GM11168 (cell line): ENCODE measurements around the gene MYOZ1.

Experiments used
- in situ Hi-C: fragments of 300-500 bp; cut with MboI; formaldehyde crosslinking; loops from one replicate; pipeline ENCODE4 v1.12.0; 2022; ENCODE audit warnings: low sequenced_read_pairs; ENCODE audit not compliant: unreplicated experiment

The MYOZ1 gene

DNA sequence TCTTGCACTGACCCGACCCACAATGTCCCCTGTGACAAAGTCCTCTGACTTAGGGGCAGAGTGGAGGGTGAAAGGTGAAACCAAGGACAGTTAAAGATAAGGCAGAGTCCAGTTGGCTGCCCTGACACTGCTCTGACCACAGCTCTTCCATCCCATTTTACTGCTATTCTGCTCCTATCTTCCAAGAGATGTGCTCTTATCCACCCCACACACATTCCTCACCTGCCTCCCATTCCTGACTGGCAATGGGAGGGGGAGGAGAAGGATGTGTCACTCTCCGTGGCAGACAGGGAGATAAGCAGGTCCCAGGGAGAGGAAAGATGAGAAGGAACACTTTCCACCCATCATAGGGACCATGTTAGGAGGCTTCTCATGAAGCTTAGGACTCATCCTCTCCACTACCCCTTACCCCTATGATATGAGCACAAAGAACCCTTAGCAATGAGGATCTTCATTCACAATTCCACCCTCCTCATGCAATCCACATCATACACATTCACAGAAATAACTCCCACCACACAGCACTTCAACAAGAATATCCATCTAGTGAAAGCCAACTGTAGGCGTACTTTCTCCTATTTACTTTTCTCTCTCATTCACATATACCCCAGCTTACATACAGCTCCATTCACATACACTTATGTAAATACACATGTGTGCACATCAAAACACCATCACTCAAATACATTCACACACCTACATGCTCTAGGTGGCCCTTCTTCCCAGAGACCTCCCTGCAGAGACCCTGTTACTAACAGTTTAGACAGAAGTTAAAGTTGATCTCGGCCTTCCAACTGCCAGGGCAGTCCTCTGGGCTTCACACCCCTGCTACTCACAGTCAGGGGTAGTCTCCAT, 7.9 kb upstream of the MYOZ1 start:
- in situ Hi-C loops, result loop anchor here (25.0 kb wide), 1 partner anchor 387 kb away; the partner anchor contains the start of gene MRPS16

DNA sequence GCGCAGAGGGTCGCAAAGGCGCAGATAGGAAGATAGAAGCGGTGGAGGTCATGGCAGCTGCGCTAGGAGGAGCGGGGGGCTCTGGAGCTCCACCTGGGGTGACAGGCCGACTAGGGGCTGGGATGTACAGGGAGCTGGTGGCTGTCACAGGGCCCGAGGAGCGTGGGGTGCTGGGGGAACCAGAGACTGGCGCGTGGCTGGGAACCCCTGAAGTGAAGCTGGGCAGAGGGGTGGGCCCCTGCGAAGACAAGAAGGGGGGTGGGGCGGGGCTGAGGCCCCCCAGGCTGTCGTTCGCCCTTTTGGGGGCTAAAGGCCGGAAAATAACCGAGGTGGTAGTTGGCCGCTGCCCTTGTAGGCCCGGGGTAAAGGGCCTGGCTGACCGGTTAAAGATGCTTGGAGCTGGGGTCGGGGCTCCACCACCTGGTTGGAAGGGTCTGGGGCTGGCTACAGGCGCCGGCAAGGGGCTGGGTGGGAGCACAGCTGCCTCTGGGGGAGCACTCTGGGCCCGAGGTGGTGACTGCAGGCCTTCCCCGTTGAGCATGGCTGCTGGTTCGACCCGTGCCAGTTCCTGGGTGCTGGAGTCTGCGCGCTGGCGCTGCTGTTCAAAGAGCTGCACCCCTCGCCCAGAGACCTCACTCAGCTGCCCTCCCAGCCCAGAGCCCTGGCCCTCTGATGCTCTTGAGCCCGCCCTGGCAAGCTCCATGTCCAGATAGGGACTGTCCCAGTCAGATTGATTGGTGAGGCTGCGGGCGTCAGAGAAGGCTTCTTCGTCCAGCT, 6.8 kb upstream of the MYOZ1 start:
- in situ Hi-C loops, result loop anchor here (25.0 kb wide), 1 partner anchor 386 kb away; the partner anchor contains the start of gene MRPS16

DNA sequence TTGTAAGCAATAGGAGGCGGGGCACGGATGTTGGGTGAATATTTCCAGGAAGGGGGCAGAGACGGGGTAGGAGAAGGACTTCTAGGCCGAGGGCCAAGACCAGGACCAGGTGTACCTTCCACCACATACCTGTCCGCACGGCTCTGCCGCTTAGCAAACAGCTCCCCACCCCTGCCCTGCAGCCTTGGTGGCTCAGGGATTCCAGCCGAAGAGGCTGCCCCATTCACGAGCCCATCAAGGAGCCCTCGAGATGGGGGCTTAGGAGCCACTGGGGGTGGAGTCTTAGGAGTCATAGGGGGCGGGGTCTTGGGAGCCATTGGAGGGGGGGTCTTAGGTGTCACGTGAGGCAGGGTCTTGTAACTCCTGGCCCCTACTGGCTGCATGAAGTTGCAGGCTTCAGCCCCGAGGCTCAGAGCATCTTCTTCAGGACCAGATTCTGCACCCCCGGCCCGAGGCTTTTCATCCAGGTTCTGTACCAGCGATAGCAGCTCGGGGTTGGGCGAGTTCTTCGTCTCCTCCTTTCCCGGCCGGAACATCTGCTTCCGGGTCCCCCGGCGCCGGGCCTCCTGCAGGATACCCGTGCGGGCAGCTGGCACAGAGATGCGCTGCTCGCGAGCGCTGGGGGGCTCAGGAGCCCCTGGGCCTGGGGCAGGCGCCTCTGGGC, 6.1 kb upstream of the MYOZ1 start:
- in situ Hi-C loops, result loop anchor here (25.0 kb wide), 1 partner anchor 385 kb away; the partner anchor contains the start of gene MRPS16

DNA sequence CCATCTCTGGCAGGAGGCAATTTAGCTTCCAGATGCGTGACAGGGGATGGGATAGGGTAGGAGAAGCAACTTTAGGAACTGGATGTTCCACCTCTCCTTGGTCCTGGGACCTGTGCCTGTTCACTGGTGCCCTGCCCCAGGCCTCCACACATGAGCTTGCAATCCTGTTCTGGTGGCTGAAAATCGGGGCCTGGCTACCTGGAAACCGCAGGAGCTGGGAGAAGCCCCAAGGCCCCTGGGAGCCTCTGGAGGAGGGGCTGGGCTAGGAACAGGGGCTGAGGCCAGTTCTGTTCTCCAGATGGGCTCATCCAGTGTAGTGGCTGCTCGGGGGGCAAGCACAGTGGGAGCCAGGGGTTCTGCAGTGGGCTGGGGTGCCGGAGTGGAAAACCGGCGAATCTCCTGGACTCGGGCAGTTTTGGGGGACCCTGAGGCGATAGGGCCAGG, 5.3 kb upstream of the MYOZ1 start:
- in situ Hi-C loops, result loop anchor here (25.0 kb wide), 1 partner anchor 384 kb away; the partner anchor contains the start of gene MRPS16

DNA sequence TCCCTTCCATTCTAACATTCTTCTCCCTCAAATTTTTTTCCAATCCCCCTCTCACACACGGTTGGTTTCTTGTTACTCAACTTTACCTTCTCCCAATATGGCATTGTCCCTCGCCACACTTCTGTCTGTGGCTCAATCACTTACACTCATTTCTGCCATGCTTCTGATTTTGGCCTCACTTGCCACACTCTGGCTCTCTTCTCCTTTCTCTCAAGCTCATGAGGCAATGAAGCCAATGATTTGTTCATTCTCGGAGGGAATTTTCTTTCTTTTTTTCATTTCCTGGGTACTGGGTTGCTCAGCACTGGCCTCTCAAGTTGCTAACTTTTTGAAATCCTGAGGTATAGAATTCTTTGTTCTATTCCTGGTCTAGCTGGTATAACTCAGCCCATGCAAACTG, 4.0 kb upstream of the MYOZ1 start:
- in situ Hi-C loops, result loop anchor here (25.0 kb wide), 1 partner anchor 383 kb away; the partner anchor contains the start of gene MRPS16

DNA sequence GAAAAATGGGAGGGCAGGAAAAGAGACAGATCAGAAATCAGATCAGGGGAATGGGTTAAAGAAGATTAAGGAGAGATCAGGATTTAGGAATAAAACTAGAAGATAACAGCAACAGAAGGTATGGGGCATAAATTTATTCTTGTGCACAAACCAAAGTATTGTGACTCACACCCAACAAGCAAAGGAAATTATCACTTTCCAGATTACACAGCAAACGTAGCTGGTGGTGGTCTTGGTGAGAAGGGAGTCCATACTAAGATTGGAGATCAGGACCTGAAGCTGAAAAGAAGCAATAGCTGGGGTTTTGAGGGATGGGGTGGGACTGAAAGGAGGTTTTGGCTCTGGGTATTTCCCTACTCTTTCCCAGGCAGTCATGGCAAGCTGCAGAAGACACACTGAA, 3.5 kb upstream of the MYOZ1 start:
- in situ Hi-C loops, result loop anchor here (5.0 to 25.0 kb wide), 2 partner anchors 112 to 382 kb away; partner anchors contain the start of gene MRPS16

DNA sequence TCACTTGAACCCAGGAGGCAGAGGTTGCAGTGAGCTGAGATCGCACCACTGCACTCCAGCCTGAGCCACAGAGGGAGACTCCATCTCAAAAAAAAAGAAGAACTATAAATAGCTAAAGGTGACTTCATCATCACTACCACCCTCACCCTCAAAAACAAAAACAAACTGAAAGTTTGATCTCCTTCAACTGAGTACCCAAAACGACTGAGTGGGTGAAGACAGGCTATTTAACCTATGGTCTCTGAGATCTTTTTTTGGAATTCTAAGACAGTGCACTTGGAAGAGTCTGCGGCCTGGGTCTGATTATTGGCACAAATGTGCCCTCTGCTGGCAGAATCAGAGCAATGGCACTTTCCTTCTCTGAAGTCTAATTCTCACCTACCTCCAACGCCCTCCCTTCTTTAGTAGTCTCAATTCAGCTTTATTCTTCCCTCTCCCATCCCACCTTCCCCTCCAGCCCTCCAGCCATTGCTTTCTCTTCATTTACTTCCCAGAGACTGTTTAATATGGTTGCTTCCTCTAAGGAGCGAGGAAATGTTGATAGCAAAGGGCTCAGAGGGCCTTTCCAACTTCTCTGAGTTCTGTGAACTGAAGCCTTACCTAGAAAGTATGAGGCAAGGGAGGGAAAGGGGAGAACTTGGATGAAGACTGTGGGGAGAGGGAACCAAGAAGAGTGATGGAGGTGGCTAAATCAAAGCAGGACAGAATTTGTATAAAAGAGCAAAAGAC, 2.9 kb upstream of the MYOZ1 start:
- in situ Hi-C loops, result loop anchor here (5.0 to 25.0 kb wide), 2 partner anchors 112 to 382 kb away; partner anchors contain the start of gene MRPS16

DNA sequence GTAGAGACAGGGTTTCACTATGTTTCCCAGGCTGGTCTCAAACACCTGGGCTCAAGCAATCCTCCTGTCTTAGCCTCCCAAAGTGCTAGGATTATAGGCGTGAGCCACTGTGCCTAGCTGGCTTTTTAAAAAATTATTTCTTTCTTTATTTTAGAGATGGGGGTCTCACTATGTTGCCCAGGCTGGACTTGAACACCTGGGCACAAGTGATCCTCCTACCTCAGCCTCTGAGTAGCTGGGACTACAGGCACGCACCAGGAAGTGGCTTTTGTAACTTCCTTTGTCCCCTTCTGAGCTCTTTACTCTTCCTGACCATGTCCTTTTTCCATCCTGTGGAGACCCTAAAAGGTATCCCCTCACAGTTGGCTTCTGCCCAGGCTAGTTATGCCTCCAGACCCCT, 2.1 kb upstream of the MYOZ1 start:
- in situ Hi-C loops, result loop anchor here (5.0 to 25.0 kb wide), 2 partner anchors 111 to 381 kb away; partner anchors contain the start of gene MRPS16

DNA sequence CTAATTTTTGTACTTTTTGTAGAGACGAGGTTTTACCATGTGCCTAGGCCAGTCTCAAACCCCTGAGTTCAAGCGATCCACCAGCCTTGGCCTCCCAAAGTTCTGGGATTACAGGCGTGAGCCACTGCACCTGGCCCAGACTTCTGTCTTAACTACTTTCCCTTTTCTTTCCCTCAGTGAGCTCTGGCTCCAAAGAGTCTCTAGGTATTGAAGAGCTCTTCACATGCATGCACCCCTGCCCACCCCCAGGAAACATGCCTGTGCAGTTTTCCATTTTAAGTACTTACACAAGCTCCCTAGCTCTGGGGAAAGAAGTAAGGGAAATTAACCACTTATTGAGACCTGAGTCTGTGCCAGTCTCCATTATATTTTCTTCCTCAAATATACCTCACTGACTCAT, 2.0 kb downstream of the MYOZ1 start:
- in situ Hi-C loops, result loop anchor here (25.0 kb wide), 1 partner anchor 377 kb away; the partner anchor contains the start of gene MRPS16

DNA sequence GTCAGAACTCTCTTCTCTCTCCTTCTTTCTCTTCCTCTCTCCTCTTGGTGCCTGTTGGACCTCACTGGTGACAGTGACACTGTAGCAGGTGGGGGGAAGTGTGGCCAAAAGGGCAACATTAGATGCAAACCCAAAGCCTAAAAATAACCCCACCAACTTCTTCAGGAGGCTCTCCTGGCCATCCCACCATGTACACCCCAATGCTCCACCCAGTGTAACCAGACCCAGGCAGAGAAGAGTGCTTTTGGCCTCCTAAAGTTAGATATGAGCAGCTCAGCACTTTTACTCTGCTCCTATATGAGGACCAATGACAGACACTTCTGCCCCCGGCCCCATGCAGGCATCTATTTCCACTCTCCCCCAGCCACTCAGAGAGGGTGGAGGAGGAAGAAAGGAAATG, 5.5 kb downstream of the MYOZ1 start:
- in situ Hi-C loops, result loop anchor here (25.0 kb wide), 1 partner anchor 373 kb away; the partner anchor contains the start of gene MRPS16

- in situ Hi-C loops, result loop anchor here (25.0 kb wide), 1 partner anchor 372 kb away; the partner anchor contains the start of gene MRPS16
Observed at GRCh38 chr10:73634421-73634820, 6.9 kb downstream of the MYOZ1 start.

- in situ Hi-C loops, result loop anchor here (25.0 kb wide), 1 partner anchor 367 kb away; the partner anchor contains the start of gene MRPS16
Observed at GRCh38 chr10:73629165-73629564, 12.1 kb downstream of the MYOZ1 start.

GRCh38 chr10:73628405-73628804, 12.9 kb downstream of the MYOZ1 start:
- in situ Hi-C loops, result loop anchor here (25.0 kb wide), 1 partner anchor 366 kb away; the partner anchor contains the start of gene MRPS16

DNA sequence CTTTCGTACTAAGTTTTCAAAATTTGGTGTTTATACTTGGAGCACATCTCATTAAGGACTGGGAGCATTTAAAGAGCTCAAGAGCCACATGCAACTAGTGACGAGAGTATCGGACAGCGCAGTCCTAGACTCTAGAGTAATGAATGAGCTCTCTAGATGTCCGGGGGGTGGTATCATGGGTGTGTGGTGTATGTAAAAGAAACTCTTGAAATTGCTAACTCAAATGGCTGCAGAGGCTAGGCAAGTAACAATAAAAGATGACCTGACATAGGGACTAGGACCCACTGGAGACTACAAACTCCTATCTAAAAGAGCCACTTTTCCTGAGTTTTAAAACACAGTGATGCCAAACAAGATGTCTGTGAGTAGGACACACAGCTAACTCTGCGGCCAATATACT, 14.0 kb downstream of the MYOZ1 start:
- in situ Hi-C loops, result loop anchor here (25.0 kb wide), 1 partner anchor 365 kb away; the partner anchor contains the start of gene MRPS16

- in situ Hi-C loops, result loop anchor here (25.0 kb wide), 1 partner anchor 364 kb away; the partner anchor contains the start of gene MRPS16
Observed at GRCh38 chr10:73625884-73626752, 15.2 kb downstream of the MYOZ1 start.

GRCh38 chr10:73625004-73625883, 16.0 kb downstream of the MYOZ1 start:
- in situ Hi-C loops, result loop anchor here (25.0 kb wide), 1 partner anchor 363 kb away; the partner anchor contains the start of gene MRPS16

GRCh38 chr10:73623056-73623455, 18.2 kb downstream of the MYOZ1 start:
- in situ Hi-C loops, result no loop called here
